HG02973 (cell line): Measurements from ENCODE around the gene DKK1.

Source experiments
- ATAC-seq: cut with Tn5 transposase; IDR thresholded peaks from one replicate; pipeline ENCODE4 v1.9.1; 2021; ENCODE audit warnings: moderate library complexity; ENCODE audit not compliant: unreplicated experiment

Gene DKK1

GRCh38 chr10:52313933-52314821 lies at the start of gene DKK1:
TSS of gene DKK1 (plus strand) at chr10:52314281. CDS start at chr10:52314435, 154 bp downstream.
- ATAC-seq = no peak

- no peak for ATAC-seq
These were observed 48.8 kb upstream of the DKK1 start for GRCh38 chr10:52265131-52265926.

GRCh38 chr10:52266858-52267257 lies 47.2 kb upstream of the DKK1 start:
- ATAC-seq = no peak

- ATAC-seq = no peak
These were observed 45.3 kb upstream of the DKK1 start for GRCh38 chr10:52268790-52269189.

GRCh38 chr10:52269233-52269632 lies 44.8 kb upstream of the DKK1 start:
- no peak for ATAC-seq

- no peak for ATAC-seq
These were observed 37.9 kb upstream of the DKK1 start for GRCh38 chr10:52276163-52276562.

- ATAC-seq = no peak
These were observed 37.1 kb upstream of the DKK1 start for GRCh38 chr10:52276986-52277385.

GRCh38 chr10:52279546-52279945 lies 34.5 kb upstream of the DKK1 start:
- no peak for ATAC-seq

- ATAC-seq = no peak
These were observed 34.0 kb upstream of the DKK1 start for GRCh38 chr10:52280051-52280450.

- ATAC-seq = no peak
These were observed 30.9 kb upstream of the DKK1 start for GRCh38 chr10:52283174-52283573.

- ATAC-seq = no peak
These were observed 29.6 kb upstream of the DKK1 start for GRCh38 chr10:52284416-52285013.

GRCh38 chr10:52287866-52288265 lies 26.2 kb upstream of the DKK1 start:
- no peak for ATAC-seq

GRCh38 chr10:52297747-52298146 lies 16.3 kb upstream of the DKK1 start:
- no peak for ATAC-seq

- no peak for ATAC-seq
These were observed 13.3 kb upstream of the DKK1 start for GRCh38 chr10:52300599-52301277.

GRCh38 chr10:52308251-52309031 lies 5.6 kb upstream of the DKK1 start:
- ATAC-seq = peak; percentile 77

GRCh38 chr10:52312942-52313255 lies 1.2 kb upstream of the DKK1 start:
- no peak for ATAC-seq

- no peak for ATAC-seq
These were observed 687 bp upstream of the DKK1 start for GRCh38 chr10:52313256-52313932.

GRCh38 chr10:52314822-52315552 lies 906 bp downstream of the DKK1 start:
- ATAC-seq = no peak

- ATAC-seq = no peak
These were observed 1.9 kb downstream of the DKK1 start for GRCh38 chr10:52316001-52316400.
